LNCAP (cell line): Measurements from ENCODE around the gene HAGHL.

Experiments used
- CTCF ChIP-seq: fragments of 450-650 bp; IDR thresholded peaks from 2 replicates; pipeline ENCODE4 v1.5.1; 2017; ENCODE audit warnings: mild to moderate bottlenecking

The HAGHL gene

GRCh38 chr16:740764-741505 is 14.0 kb downstream of the HAGHL start, which contains the start of gene CIAO3:
TSS of gene CIAO3 (minus strand) at chr16:740997. CDS start at chr16:740985, 12 bp downstream.
- TF ChIP-seq CTCF: peak; percentile 97

- no peak for TF ChIP-seq CTCF
Observed at GRCh38 chr16:741986-742629, 15.2 kb downstream of the HAGHL start.

GRCh38 chr16:743794-744500 is 17.0 kb downstream of the HAGHL start:
- no peak for TF ChIP-seq CTCF

- no peak for TF ChIP-seq CTCF
Observed at GRCh38 chr16:745739-746138, 18.8 kb downstream of the HAGHL start.

GRCh38 chr16:746637-747036 is 19.7 kb downstream of the HAGHL start:
- TF ChIP-seq CTCF: no peak

GRCh38 chr16:747978-748746 is 21.3 kb downstream of the HAGHL start:
- TF ChIP-seq CTCF: no peak

GRCh38 chr16:749010-749409 is 22.1 kb downstream of the HAGHL start:
- no peak for TF ChIP-seq CTCF
